Upper lobe of right lung (tissue), 1 donor: ENCODE data around the gene AAMP. TPM values are rescaled to one million over a fixed set of nuclear protein-coding genes. Genes with fewer than 3 reads are reported as not detected.

Experiments used
- ATAC-seq: fragments of 200-7000 bp; cut with Tn5 transposase; one replicate; pipeline ENCODE4 v1.9.1; 2020; ENCODE audit warnings: mild to moderate bottlenecking, moderate library complexity
- DNase-seq: peaks from one replicate; pipeline ENCODE4 v3.0.0-alpha.2; 2020
- H3K27ac ChIP-seq: fragments of 200-600 bp; one replicate; pipeline ENCODE4 v1.8.0; 2022
- H3K27me3 ChIP-seq: fragments of 200-600 bp; one replicate; pipeline ENCODE4 v1.8.0; 2022; ENCODE audit warnings: mild to moderate bottlenecking
- H3K36me3 ChIP-seq: fragments of 200-600 bp; one replicate; pipeline ENCODE4 v1.8.0; 2022
- H3K4me1 ChIP-seq: fragments of 200-600 bp; one replicate; pipeline ENCODE4 v1.8.0; 2022
- H3K4me3 ChIP-seq: fragments of 200-600 bp; one replicate; pipeline ENCODE4 v1.8.0; 2022; ENCODE audit warnings: mild to moderate bottlenecking
- H3K9me3 ChIP-seq: fragments of 200-600 bp; one replicate; pipeline ENCODE4 v1.8.0; 2022
- intact Hi-C: fragments of 100-400 bp; cut with DNase I; formaldehyde crosslinking; loops from one replicate; pipeline ENCODE4 v1.11.0; 2022
- total RNA-seq: library from RNA; stranded (reverse); fragmentation: NEBNext Ultra II Directional; extraction: Animal tissue kit (Norgen Biotek cat#: 25700); gene quantifications from one replicate; pipeline ENCODE4 v1.2.1, GENCODE V29; 2021
- TF ChIP-seq, protein P1 (sequence below): fragments of 200-600 bp; IDR thresholded peaks from one replicate; pipeline ENCODE4 v1.8.0; 2022; ENCODE audit warnings: antibody characterized with exemption
- donor health status: DM: no; HTN: yes; CAD: no; lungs with severe emphysema.

The AAMP gene
- total RNA-seq, 1 donor from 2014 or later = 55.9 TPM

DNA sequence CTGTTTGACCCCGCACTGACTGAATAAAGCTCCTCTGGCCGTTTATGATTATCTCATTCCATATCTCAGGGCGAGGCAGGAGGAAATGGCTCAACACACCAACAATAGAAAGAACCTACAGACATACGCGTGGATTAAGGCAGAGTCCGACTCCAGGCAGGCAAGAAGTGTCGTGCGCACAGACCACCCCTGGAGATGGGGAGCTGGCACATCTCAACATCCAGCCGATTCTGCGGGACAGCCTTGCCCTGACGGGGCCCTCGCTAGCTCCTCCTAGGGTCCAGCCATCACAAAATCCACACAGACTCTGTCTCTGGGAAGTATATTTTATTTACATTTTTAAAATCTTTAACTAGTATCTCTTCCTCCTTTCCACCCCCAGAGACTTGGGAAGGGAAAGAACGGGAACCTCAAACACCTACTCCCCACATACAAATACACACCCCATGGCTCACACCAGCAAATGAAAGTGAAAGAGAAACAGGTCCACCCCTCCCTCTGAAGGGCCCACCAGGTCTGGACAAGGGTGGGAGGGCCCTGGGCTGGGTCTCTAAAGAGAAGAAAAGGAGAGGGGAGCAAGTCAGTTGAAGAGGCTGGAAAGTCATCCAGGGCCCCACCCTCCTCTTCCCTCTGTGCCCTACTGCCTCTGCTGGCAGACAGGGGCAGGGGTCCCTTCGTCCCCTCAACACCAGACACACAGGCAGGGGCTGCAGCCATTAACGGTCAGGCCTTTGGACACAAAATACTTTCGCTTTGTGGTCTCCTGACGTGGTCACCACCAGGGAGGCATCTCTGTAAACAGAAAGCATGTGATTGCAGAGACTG lies 5.9 kb downstream of the AAMP start:
- H3K4me1 ChIP-seq = peaks cover 29% of the 10 kb centered on the region
- intact Hi-C loops = no loop called here
- ATAC-seq (peak; percentile 4), DNase-seq (peak; percentile 49)
- no peak overlapping the region for H3K4me3 ChIP-seq
- H3K9me3 ChIP-seq = no peaks in the 10 kb centered on the region
- H3K36me3 ChIP-seq = peaks cover 50% of the 10 kb centered on the region
- TF ChIP-seq, protein P1, sequence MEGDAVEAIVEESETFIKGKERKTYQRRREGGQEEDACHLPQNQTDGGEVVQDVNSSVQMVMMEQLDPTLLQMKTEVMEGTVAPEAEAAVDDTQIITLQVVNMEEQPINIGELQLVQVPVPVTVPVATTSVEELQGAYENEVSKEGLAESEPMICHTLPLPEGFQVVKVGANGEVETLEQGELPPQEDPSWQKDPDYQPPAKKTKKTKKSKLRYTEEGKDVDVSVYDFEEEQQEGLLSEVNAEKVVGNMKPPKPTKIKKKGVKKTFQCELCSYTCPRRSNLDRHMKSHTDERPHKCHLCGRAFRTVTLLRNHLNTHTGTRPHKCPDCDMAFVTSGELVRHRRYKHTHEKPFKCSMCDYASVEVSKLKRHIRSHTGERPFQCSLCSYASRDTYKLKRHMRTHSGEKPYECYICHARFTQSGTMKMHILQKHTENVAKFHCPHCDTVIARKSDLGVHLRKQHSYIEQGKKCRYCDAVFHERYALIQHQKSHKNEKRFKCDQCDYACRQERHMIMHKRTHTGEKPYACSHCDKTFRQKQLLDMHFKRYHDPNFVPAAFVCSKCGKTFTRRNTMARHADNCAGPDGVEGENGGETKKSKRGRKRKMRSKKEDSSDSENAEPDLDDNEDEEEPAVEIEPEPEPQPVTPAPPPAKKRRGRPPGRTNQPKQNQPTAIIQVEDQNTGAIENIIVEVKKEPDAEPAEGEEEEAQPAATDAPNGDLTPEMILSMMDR = no peak
- H3K27me3 ChIP-seq = no peaks in the 10 kb centered on the region
- H3K27ac ChIP-seq = no peak overlapping the region

DNA sequence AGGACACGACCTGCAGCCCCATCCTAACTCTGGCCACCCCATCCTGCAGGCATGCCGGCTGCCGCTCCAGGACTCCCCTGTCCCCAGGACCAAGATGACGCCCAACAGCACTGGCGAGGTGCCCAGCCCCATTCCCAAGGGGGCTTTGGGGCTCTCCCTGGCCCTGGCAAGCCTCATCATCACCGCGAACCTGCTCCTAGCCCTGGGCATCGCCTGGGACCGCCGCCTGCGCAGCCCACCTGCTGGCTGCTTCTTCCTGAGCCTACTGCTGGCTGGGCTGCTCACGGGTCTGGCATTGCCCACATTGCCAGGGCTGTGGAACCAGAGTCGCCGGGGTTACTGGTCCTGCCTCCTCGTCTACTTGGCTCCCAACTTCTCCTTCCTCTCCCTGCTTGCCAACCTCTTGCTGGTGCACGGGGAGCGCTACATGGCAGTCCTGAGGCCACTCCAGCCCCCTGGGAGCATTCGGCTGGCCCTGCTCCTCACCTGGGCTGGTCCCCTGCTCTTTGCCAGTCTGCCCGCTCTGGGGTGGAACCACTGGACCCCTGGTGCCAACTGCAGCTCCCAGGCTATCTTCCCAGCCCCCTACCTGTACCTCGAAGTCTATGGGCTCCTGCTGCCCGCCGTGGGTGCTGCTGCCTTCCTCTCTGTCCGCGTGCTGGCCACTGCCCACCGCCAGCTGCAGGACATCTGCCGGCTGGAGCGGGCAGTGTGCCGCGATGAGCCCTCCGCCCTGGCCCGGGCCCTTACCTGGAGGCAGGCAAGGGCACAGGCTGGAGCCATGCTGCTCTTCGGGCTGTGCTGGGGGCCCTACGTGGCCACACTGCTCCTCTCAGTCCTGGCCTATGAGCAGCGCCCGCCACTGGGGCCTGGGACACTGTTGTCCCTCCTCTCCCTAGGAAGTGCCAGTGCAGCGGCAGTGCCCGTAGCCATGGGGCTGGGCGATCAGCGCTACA lies 7.0 kb downstream of the AAMP start:
- H3K9me3 ChIP-seq = no peaks in the 10 kb centered on the region
- H3K27me3 ChIP-seq = no peaks in the 10 kb centered on the region
- ATAC-seq (no peak), DNase-seq (peak; percentile 68)
- H3K27ac ChIP-seq = no peak overlapping the region
- no peak overlapping the region for H3K4me3 ChIP-seq
- peaks cover 47% of the 10 kb centered on the region for H3K36me3 ChIP-seq
- intact Hi-C loops = no loop called here
- TF ChIP-seq, protein P1 = no peak
- H3K4me1 ChIP-seq = peaks cover 32% of the 10 kb centered on the region

DNA sequence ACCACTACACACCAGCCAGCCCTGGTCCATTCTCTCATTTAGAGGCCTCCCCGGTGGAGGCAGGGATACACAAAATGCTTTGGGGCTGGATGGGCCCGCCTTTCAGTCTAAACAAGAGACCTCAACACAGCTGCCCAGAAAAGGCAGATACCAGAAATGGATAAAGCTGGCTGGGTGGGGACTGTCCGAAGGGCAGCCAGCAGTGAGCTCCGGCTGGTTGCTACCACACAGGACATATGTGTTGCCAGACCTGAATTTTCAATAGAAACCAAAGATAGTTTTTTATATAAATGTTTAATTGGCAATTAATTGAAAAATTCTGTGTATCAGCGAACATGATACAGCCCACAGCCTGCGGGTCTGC lies 7.7 kb downstream of the AAMP start:
- no peaks in the 10 kb centered on the region for H3K27me3 ChIP-seq
- H3K36me3 ChIP-seq = peaks cover 40% of the 10 kb centered on the region
- TF ChIP-seq, protein P1 = no peak
- H3K9me3 ChIP-seq = no peaks in the 10 kb centered on the region
- H3K27ac ChIP-seq = no peak overlapping the region
- intact Hi-C loops = no loop called here
- DNase-seq (no peak), ATAC-seq (no peak)
- H3K4me3 ChIP-seq = no peak overlapping the region
- H3K4me1 ChIP-seq = peaks cover 37% of the 10 kb centered on the region

DNA sequence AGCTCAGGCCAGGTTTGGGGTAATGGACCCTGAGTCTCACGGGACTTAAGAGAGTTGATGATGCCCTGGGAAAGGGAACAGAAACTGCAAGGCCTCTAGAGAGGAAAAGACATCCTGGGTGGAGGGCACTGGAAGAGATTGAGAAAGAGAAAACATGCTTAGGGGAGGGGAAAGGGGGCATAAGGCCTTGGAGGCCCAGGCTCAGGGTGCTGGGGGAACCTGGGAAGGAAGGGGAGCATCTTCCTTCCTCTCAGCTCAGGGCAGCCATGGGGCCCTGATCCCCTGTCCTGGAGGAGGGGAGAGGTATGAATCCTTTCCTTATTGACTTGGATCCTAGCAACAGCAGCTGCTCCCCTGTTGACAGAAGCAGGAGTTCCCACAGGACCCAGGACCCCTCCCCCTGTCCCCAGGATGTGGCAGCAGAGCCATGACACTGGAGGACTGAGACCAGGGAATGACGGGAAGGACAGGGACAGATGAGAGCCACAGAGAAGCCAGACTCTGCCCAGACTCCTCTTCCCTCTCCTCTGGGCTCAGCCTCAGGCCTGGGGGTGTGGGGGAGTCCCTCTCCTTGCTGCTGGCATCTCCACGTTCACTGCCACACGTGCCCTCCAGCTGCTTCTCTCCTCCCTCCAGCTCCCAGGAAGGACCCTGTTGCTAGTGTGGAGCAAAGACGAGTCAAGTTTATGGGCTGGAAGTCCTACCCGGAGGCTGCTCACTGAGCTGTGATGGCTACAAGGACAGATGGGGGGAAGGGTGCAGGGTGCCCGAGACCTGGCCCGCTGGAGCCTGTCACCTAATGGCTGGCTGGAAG lies 8.3 kb downstream of the AAMP start:
- peaks cover 38% of the 10 kb centered on the region for H3K4me1 ChIP-seq
- DNase-seq (peak; percentile 47), ATAC-seq (no peak)
- intact Hi-C loops = no loop called here
- peaks cover 37% of the 10 kb centered on the region for H3K36me3 ChIP-seq
- no peaks in the 10 kb centered on the region for H3K9me3 ChIP-seq
- no peak overlapping the region for H3K4me3 ChIP-seq
- H3K27me3 ChIP-seq = no peaks in the 10 kb centered on the region
- no peak overlapping the region for H3K27ac ChIP-seq
- TF ChIP-seq, protein P1 = no peak

DNA sequence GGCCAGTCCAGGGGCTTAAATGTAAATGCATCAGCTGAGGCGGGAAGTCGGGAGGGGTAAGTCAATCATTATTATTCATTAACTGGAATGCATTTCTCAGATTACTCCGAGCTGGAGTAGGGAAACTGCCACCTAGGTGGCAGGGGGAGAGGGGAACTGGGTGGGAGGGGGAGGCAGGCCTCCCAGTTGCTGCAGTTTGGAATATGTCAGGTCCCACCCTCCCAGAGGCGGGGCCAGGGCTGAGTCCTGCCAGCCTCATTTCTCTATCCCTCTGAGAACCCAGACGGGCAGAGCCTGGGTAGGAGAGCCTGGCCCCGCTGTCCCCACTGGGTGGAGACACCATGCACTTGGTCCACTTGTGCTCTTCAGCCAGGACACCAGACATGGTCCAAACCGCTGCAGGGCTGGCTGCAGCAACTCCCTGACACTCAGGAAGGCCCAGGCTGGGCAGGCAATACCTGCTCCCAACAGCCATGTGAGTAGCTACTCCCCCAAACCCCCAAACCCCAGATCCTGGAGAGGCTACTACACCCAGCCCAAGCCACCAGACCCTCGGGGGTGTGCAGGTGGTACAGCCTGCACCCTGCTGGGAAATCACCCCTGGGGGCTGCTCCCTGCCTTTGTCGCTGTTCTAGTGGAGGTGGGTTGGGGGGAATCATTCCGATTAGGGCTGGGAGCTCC lies 9.1 kb downstream of the AAMP start, which contains the start of gene GPBAR1:
Gene GPBAR1 (plus strand): TSS at position 274 of the 681 bp plus-strand sequence. CDS start 1,710 bp downstream, outside the sequence.
- ATAC-seq (peak; percentile 24), DNase-seq (peak; percentile 74)
- peaks cover 38% of the 10 kb centered on the region for H3K4me1 ChIP-seq
- intact Hi-C loops = no loop called here
- no peaks in the 10 kb centered on the region for H3K27me3 ChIP-seq
- TF ChIP-seq, protein P1 = no peak
- H3K4me3 ChIP-seq = no peak within 1 kb of the TSS
- H3K36me3 ChIP-seq = peaks cover 37% of the 10 kb centered on the region
- H3K27ac ChIP-seq = peak within 1 kb of the TSS; percentile 30
- no peaks in the 10 kb centered on the region for H3K9me3 ChIP-seq
